ENCODE results near the gene USP20. TPM values are rescaled to one million over a fixed set of nuclear protein-coding genes. Genes with fewer than 3 reads are reported as not detected.

USP20 gene
- total RNA-seq, 1 experiment from 2014 or later, result 17.1 TPM

GRCh38 chr9:129823935-129824601 lies 11.2 kb upstream of the USP20 start, which contains the start of gene TOR1A:
TOR1A (minus strand) TSS chr9:129824136; CDS start chr9:129824085, 51 bp downstream.
- ChIA-PET POLR2A (interaction anchor here (0.5 to 4.2 kb wide), 9 partner anchors 10 to 938 kb away, joined by 3 to 32 read pairs (median 4); partner anchors contain the start of genes C9orf78, NTMT1 and USP20), CTCF (no interaction called here)
- Mint-ChIP-seq H3K27ac (ENCODE audit: low read depth, unreplicated experiment) (peak within 1 kb of the TSS; percentile 77), H3K4me1 (ENCODE audit: insufficient read depth, unreplicated experiment) (no peaks in the 10 kb centered on the region), H3K4me3 (ENCODE audit: unreplicated experiment) (peak within 1 kb of the TSS; percentile 76), H3K9me3 (ENCODE audit: unreplicated experiment) (no peaks in the 10 kb centered on the region), H3K27me3 (ENCODE audit: insufficient read depth, unreplicated experiment) (no peaks in the 10 kb centered on the region), H3K36me3 (ENCODE audit: insufficient read depth, unreplicated experiment) (peaks cover 45% of the 10 kb centered on the region)
- BruUV-seq (replicated peaks), result no TSS peak
- intact Hi-C loops (cut with micrococcal nuclease), result no loop called here
- no peak for TF ChIP-seq CTCF (IDR thresholded peaks at IDR 0.05; ENCODE audit: unreplicated experiment)
- peak; percentile 94 for DNase-seq (ENCODE audit: unreplicated experiment)

- H3K36me3 Mint-ChIP-seq (ENCODE audit: insufficient read depth, unreplicated experiment), result peaks cover 49% of the 10 kb centered on the region
- no peak for TF ChIP-seq CTCF (IDR thresholded peaks at IDR 0.05; ENCODE audit: unreplicated experiment)
- POLR2A ChIA-PET, result interaction anchor here (0.8 kb wide), 1 partner anchor 8 kb away, joined by 4 read pairs; no protein-coding TSS in a partner anchor
- H3K27ac Mint-ChIP-seq (ENCODE audit: low read depth, unreplicated experiment), result no peak overlapping the region
- no peak overlapping the region for H3K4me3 Mint-ChIP-seq (ENCODE audit: unreplicated experiment)
- BruUV-seq (replicated peaks), result no TSS peak
- no peak for DNase-seq (ENCODE audit: unreplicated experiment)
- no peaks in the 10 kb centered on the region for H3K9me3 Mint-ChIP-seq (ENCODE audit: unreplicated experiment)
- intact Hi-C loops (cut with micrococcal nuclease), result no loop called here
- no peaks in the 10 kb centered on the region for H3K27me3 Mint-ChIP-seq (ENCODE audit: insufficient read depth, unreplicated experiment)
- CTCF ChIA-PET, result no interaction called here
- no peaks in the 10 kb centered on the region for H3K4me1 Mint-ChIP-seq (ENCODE audit: insufficient read depth, unreplicated experiment)
Observed at GRCh38 chr9:129826344-129826743, 8.9 kb upstream of the USP20 start.

GRCh38 chr9:129826759-129827158 lies 8.5 kb upstream of the USP20 start:
- no peak for TF ChIP-seq CTCF (IDR thresholded peaks at IDR 0.05; ENCODE audit: unreplicated experiment)
- H3K36me3 Mint-ChIP-seq (ENCODE audit: insufficient read depth, unreplicated experiment), result peaks cover 52% of the 10 kb centered on the region
- DNase-seq (ENCODE audit: unreplicated experiment), result no peak
- no peaks in the 10 kb centered on the region for H3K4me1 Mint-ChIP-seq (ENCODE audit: insufficient read depth, unreplicated experiment)
- no peaks in the 10 kb centered on the region for H3K27me3 Mint-ChIP-seq (ENCODE audit: insufficient read depth, unreplicated experiment)
- H3K9me3 Mint-ChIP-seq (ENCODE audit: unreplicated experiment), result no peaks in the 10 kb centered on the region
- no peak overlapping the region for H3K27ac Mint-ChIP-seq (ENCODE audit: low read depth, unreplicated experiment)
- no peak overlapping the region for H3K4me3 Mint-ChIP-seq (ENCODE audit: unreplicated experiment)
- intact Hi-C loops (cut with micrococcal nuclease), result no loop called here
- CTCF ChIA-PET, result interaction anchor here (0.7 kb wide), 1 partner anchor 12 kb away, joined by 4 read pairs; no protein-coding TSS in a partner anchor
- no TSS peak for BruUV-seq (replicated peaks)
- POLR2A ChIA-PET, result no interaction called here

GRCh38 chr9:129828051-129828450 lies 7.2 kb upstream of the USP20 start:
- TF ChIP-seq CTCF (IDR thresholded peaks at IDR 0.05; ENCODE audit: unreplicated experiment), result no peak
- Mint-ChIP-seq H3K4me3 (ENCODE audit: unreplicated experiment) (no peak overlapping the region), H3K36me3 (ENCODE audit: insufficient read depth, unreplicated experiment) (peaks cover 52% of the 10 kb centered on the region), H3K4me1 (ENCODE audit: insufficient read depth, unreplicated experiment) (no peaks in the 10 kb centered on the region), H3K27me3 (ENCODE audit: insufficient read depth, unreplicated experiment) (no peaks in the 10 kb centered on the region), H3K9me3 (ENCODE audit: unreplicated experiment) (no peaks in the 10 kb centered on the region), H3K27ac (ENCODE audit: low read depth, unreplicated experiment) (no peak overlapping the region)
- ChIA-PET CTCF (interaction anchor here (0.6 kb wide), 1 partner anchor 813 kb away, joined by 5 read pairs; no protein-coding TSS in a partner anchor), POLR2A (interaction anchor here (0.5 to 0.9 kb wide), 2 partner anchors 10 to 193 kb away, joined by 3 read pairs; no protein-coding TSS in a partner anchor)
- intact Hi-C loops (cut with micrococcal nuclease), result no loop called here
- DNase-seq (ENCODE audit: unreplicated experiment), result no peak
- BruUV-seq (replicated peaks), result no TSS peak

Data from MCF 10A (cell line).